Neutrophil (primary cell): ENCODE measurements around the gene DAPK1.
A peak's percentile ranks its signal among the peaks of the same experiment; 100 is the strongest.
"Not testable (repeated sequence)": the region's sequence is repeated elsewhere in the genome, so short reads cannot be mapped to it uniquely, and the experiment has no call there.

Experiments
- H3K27ac ChIP-seq: fragments of 200-600 bp; sonication (generic); 2 replicates; pipeline ENCODE4 v1.5.1; 2016; ENCODE audit warnings: mild to moderate bottlenecking, moderate library complexity
- H3K27me3 ChIP-seq: fragments of 200-600 bp; sonication (generic); 2 replicates; pipeline ENCODE4 v1.6.0; 2016; ENCODE audit warnings: mild to moderate bottlenecking
- H3K36me3 ChIP-seq: fragments of 200-600 bp; sonication (generic); 2 replicates; pipeline ENCODE4 v1.5.1; 2017
- H3K4me1 ChIP-seq, 2 experiments: fragments of 200-600 bp in 1 of 2; sonication (generic) in 1 of 2; 1 replicate in 1 of 2; 2 replicates in 1 of 2; pipeline versions ENCODE4 v1.5.1 to v1.6.1; 2013 to 2016; ENCODE audit warnings: low read depth in 1 of 2, low read length in 1 of 2, mild to moderate bottlenecking in 1 of 2, moderate library complexity in 1 of 2; ENCODE audit not compliant: control insufficient read depth in 1 of 2, insufficient read depth in 1 of 2
- H3K4me3 ChIP-seq, 2 experiments: fragments of 200-600 bp in 1 of 2; sonication (generic) in 1 of 2; 1 replicate in 1 of 2; 2 replicates in 1 of 2; pipeline ENCODE4 v1.5.1; 2013 to 2016; ENCODE audit warnings: low read depth in 1 of 2, low read length in 1 of 2, mild to moderate bottlenecking in 1 of 2, moderate library complexity in 1 of 2
- H3K9me3 ChIP-seq: fragments of 200-600 bp; sonication (generic); 2 replicates; pipeline ENCODE4 v1.5.1; 2016
- CTCF ChIP-seq: fragments of 200-600 bp; sonication (generic); IDR thresholded peaks from 2 replicates; pipeline ENCODE4 v1.5.1; 2016; ENCODE audit warnings: antibody characterized with exemption

DAPK1 gene

DNA sequence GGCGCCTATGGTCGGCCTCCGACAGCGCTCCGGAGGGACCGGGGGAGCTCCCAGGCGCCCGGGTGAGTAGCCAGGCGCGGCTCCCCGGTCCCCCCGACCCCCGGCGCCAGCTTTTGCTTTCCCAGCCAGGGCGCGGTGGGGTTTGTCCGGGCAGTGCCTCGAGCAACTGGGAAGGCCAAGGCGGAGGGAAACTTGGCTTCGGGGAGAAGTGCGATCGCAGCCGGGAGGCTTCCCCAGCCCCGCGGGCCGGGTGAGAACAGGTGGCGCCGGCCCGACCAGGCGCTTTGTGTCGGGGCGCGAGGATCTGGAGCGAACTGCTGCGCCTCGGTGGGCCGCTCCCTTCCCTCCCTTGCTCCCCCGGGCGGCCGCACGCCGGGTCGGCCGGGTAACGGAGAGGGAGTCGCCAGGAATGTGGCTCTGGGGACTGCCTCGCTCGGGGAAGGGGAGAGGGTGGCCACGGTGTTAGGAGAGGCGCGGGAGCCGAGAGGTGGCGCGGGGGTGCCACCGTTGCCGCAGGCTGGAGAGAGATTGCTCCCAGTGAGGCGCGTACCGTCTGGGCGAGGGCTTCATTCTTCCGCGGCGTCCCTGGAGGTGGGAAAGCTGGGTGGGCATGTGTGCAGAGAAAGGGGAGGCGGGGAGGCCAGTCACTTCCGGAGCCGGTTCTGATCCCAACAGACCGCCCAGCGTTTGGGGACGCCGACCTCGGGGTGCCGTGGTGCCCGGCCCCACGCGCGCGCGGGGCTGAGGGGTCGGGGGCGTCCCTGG is 561 bp downstream of the DAPK1 start:
- Histone ChIP-seq H3K27me3 (peaks cover 62% of the 10 kb centered on the region), H3K27ac (peak overlapping the region; percentile 44), H3K4me3 (peak overlapping the region; percentile 68 to 85), H3K9me3 (no peaks in the 10 kb centered on the region), H3K36me3 (no peaks in the 10 kb centered on the region), H3K4me1 (peaks cover 52 to 53% of the 10 kb centered on the region in 2 experiments)
- no peak for TF ChIP-seq CTCF

GRCh38 chr9:87498811-87499360 is 1.2 kb downstream of the DAPK1 start:
- no peak overlapping the region for H3K27ac ChIP-seq
- H3K4me3 ChIP-seq = peak overlapping the region; percentile 68 to 85
- no peaks in the 10 kb centered on the region for H3K9me3 ChIP-seq
- TF ChIP-seq CTCF = no peak
- H3K4me1 ChIP-seq = peaks cover 52 to 53% of the 10 kb centered on the region in 2 experiments
- H3K27me3 ChIP-seq = peaks cover 57% of the 10 kb centered on the region
- H3K36me3 ChIP-seq = no peaks in the 10 kb centered on the region

GRCh38 chr9:87499424-87500017 is 1.9 kb downstream of the DAPK1 start:
- H3K36me3 ChIP-seq = no peaks in the 10 kb centered on the region
- peaks cover 51% of the 10 kb centered on the region for H3K27me3 ChIP-seq
- H3K4me1 ChIP-seq = peaks cover 52 to 53% of the 10 kb centered on the region in 2 experiments
- no peak for TF ChIP-seq CTCF
- H3K27ac ChIP-seq = no peak overlapping the region
- H3K9me3 ChIP-seq = no peaks in the 10 kb centered on the region
- H3K4me3 ChIP-seq = peak overlapping the region; percentile 68 to 85

DNA sequence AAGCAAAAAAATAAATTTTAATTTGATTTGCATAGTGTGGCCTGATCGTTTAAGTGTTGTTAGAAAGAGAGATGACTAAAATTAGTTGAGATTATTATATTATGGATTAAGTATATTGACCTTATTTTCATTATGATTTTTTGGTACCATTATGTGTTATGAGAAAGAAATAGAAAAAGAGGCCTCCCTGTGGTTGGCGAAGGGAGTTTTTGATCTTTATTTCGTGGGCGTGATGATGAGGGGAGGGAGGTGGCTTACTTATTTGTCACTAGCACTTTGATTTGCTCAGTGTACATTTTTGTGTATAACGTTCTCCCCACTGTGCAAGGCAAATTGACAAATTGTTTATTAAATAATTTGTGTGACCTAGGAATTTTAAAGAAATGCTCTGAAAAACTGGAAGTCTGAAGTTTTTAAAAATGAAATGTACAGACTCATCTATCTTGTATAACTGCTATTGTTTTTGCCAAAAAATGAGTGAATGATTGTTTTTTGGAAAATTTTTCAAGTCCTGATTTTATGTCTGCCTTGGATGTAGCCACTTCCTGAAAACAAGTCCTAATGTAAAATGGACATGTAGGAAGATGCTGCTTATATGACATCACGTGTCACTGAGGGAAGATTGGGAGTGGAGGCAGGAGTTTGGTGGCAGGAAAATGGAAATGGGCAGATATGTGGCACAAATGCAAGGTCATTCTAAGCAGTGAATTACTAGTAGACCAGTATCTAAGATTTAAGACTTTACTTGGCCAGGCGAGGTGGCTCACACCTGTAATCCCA is 3.0 kb downstream of the DAPK1 start:
- Histone ChIP-seq H3K27ac (no peak overlapping the region), H3K4me3 (no peak overlapping the region), H3K9me3 (no peaks in the 10 kb centered on the region), H3K36me3 (no peaks in the 10 kb centered on the region), H3K27me3 (peaks cover 41% of the 10 kb centered on the region), H3K4me1 (peaks cover 52 to 53% of the 10 kb centered on the region in 2 experiments)
- no peak for TF ChIP-seq CTCF

DNA sequence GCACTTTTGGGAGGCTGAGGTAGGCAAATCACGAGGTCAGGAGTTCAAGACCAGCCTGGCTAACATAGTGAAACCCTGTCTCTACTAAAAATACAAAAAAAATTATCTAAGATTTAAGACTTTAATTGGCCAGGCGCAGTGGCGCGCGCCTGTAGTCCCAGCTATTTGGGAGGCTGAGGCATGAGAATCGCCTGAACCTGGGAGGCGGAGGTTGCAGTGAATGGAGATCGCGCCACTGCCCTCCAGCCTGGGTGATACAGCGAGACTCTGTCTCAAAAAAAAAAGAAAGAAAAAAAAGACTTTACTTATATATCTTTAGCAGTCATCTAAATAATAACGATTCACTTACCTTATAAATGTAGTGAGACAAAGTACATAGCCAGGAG is 3.6 kb downstream of the DAPK1 start:
- H3K4me1 ChIP-seq = peaks cover 52 to 53% of the 10 kb centered on the region in 2 experiments
- not testable (repeated sequence) for H3K27ac ChIP-seq

More for the DNA sequence above, 3.6 kb downstream of the DAPK1 start:
- not testable (repeated sequence) for H3K36me3 ChIP-seq, H3K4me3 ChIP-seq, H3K9me3 ChIP-seq
- H3K27me3 ChIP-seq = peaks cover 35% of the 10 kb centered on the region
